Stimulated activated CD4-positive, alpha-beta T cell treated with anti-CD3 and anti-CD28 coated beads, Interleukin-12 subunit alpha, Interleukin-12 subunit beta, amount 100 ng/mL, for 48 hours (primary cell): ENCODE results near the gene CACNA2D4.

Source experiments
- DNase-seq, 3 donors: peaks; one replicate each; pipeline ENCODE4 v3.0.0-alpha.2; 2020; ENCODE audit warnings: low read depth in 2 of 3, low spot score in 1 of 3

The CACNA2D4 gene

DNA sequence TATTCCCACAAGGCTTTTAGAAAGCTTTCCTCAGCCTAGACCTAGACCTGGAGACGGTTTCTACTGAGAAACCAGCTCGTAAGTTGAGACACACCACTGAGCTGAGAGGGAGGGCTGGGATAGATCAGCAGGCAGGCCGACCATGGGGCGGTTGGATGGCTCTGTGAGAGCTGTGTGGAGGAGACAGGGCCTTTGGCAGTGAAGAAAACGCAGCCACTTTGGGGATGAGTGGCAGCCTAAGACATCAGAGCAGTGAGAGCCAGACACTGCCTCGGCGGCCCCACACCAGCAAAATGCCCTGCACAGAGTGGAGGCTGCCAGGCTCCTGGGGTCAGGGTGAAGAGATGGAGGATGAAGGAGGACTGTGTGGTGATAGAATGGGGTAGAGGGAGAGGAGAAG, 46.0 kb downstream of the CACNA2D4 start:
- DNase-seq: no peak

DNA sequence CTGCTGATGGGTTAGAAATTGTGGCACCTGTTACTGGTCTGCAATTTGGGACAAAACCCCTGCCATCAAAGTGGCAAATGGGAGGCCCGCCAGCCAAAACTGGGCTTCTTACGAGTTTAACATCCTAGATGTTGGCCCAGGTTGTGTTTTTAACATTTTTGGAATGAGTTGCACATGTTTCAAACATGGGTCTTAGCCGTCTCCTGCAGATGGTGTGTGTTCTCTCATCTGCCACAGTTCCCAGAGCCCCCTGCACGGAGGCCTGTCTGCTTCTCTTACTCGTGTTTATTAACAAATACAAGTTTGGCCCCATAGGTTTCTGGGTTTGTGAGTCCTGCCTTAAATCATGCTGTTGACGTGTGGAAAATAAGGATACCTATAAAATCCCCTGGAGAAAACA, 46.5 kb downstream of the CACNA2D4 start:
- DNase-seq: no peak

DNA sequence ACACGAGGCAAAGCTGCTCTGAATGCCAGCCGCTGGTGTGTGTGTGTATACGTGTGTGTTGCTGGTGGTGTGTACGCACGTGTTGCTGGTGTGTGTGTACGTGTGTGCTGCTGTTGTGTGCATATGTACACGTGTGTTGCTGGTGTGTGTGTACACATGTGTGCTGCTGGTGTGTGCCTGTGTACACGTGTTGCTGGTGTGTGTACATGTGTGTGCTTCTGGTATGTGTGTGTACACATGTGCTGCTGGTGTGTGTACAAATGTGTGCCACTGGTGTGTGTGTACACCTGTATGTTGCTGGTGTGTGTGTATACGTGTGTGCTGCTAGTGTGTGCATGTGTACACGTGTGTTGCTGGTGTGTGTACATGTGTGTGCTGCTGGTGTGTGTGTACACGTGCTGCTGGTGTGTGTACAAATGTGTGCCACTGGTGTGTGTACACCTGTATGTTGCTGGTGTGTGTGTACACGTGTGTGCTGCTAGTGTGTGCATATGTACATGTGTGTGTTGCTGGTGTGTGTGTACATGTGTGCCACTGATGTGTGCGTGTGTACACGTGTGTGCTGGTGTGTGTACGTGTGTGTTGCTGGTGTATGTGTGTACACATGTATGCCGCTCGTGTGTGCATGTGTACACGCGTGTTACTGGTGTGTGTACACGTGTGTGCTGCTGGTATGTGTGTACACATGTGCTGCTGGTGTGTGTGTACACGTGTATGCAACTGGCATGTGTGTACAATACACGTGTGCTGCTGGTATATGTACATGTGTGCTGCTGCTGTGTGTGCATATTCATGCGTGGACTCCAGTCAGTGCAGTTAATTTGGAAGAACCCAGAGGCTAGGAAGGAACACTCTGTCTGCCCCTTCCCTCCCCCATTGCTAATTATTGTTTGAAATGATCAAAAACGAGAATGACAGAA, 47.2 kb downstream of the CACNA2D4 start:
- no peak for DNase-seq

DNA sequence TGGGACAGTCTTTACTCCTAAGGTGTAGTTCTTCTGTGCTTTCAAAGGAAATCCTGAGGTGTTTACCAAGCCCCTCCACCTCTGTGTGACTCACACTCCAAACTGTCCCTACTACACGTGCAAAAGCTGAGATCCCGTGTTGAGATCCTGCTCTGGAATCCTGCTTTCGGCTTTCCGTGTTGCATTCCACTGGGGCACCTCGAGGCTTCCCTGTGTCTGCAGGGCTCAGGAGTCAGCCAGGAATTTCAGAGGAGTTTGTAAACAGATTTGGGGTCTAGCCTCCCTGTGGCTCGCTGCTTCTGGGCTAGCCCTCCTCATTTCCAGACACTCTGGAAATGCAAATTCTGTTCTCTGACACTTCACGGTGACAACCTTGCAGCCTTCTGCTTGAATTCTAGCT, 48.4 kb downstream of the CACNA2D4 start:
- no peak for DNase-seq

- DNase-seq: no peak
Measured at GRCh38 chr12:1869145-1869544, 49.3 kb downstream of the CACNA2D4 start.

DNA sequence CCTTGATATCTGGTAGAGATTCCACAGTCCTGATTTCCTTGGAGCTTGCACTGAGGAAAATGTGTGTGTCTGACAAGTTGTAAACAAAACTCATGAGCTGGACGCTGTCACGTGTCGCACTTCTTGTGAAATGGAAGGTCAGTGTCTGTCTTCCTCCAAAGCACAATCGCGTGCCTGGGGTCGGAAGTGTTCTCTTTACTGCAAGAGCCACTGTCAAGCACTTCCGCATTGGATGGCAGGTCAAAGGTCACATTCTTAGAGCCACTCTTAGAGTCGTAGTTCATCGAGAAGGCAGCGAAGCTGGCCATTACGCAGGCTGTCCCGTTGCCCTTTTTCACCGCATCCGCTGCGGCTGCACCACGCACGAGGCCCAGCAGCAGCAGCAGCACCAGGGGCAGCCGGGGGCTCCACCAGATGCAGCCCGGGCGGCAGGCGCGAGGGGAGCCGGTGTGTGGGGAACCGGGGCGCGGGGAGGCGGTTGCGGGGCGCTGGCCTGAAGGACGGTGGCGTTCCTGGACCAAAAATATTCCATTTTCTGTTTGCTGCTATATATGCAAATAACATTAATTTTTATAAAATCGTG, 53.1 kb downstream of the CACNA2D4 start:
- DNase-seq: no peak

DNA sequence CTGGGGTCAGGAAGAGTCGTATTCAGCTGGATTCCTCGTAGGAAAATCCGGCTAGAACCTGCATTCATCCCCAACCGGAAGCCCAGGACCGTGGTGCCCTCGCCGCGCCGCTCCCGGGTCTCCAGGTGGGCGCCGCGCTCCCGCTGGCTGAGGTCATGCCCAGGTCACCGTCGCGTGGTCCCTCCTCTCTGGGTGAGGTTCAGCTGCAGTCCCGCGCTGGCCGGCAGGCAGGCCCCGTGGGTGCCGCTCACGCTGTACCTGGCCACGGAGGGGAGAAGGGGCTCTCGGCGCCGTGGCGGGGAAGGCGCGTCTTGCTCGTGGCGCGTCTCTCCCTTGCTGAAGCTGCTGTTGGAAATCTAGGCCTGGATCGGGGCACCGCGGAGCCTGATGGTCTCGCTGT, 53.6 kb downstream of the CACNA2D4 start:
- DNase-seq: no peak

DNA sequence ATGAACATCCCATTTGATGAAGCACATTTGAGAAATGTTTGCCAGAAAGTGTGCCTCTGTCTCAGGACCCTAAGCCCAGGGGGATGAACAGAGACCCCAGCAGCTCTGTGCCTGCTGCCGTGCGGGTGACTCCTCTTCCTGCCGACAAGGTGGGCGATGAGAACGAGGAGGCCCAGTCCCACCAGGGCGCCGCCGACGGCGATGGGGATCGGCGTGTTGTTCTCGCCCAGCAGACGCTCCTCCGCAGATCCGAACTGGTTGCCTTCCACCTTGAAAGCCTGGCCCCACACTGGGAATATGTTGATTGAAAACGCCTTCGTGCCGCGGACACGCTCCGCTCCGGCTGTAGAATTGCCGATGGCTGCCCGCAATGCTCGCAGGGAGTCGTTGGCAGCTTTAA, 54.0 kb downstream of the CACNA2D4 start:
- no peak for DNase-seq

- no peak for DNase-seq
Measured at GRCh38 chr12:1863823-1864222, 54.6 kb downstream of the CACNA2D4 start.

GRCh38 chr12:1862973-1863372, 55.5 kb downstream of the CACNA2D4 start:
- DNase-seq: no peak

- no peak for DNase-seq
Measured at GRCh38 chr12:1859643-1860042, 58.8 kb downstream of the CACNA2D4 start.

DNA sequence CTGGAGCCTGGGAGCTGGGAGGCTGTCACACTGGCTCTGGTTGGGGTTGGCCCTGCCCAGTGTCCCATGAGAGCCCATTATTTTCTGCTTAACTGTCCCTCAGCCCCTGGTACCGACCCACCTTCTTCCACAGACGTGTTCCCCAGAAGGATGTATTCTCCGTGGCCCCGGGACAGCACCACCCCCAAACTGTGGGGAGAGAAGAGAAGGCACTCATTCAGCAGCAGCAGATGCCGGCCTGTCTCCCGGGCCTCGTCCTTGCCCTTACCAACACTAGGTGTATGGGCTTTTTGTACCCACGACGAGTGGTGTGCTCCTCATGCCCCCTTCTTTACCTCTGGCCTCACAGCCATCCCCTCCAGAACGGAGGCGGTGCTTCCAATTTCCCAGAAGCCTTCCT, 60.0 kb downstream of the CACNA2D4 start:
- no peak for DNase-seq

GRCh38 chr12:1857821-1858220, 60.6 kb downstream of the CACNA2D4 start:
- DNase-seq: no peak

- no peak for DNase-seq
Measured at GRCh38 chr12:1857086-1857485, 61.4 kb downstream of the CACNA2D4 start.

GRCh38 chr12:1855241-1855640, 63.2 kb downstream of the CACNA2D4 start:
- no peak for DNase-seq

- no peak for DNase-seq
Measured at GRCh38 chr12:1853716-1854115, 64.7 kb downstream of the CACNA2D4 start.

DNA sequence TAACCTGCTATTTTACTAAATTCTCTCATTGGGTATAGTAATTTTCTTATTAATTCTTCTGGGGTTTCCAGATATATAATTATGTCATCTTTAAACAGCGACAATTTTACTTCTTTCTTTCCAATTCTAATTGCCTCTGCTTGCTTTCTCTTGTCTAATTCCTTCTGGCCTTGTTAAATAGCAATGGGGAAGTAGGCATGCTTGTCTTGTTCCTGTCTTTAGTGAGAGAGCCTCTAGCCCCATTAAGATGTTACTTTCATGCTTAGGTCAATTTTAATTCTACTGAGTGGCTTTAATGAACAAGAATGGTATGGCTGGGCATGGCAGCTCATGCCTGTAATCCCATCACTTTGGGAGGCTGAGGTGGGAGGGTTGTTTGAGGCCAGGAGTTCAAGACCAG, 66.4 kb downstream of the CACNA2D4 start:
- no peak for DNase-seq

GRCh38 chr12:1851151-1851701, 67.2 kb downstream of the CACNA2D4 start:
- no peak for DNase-seq

DNA sequence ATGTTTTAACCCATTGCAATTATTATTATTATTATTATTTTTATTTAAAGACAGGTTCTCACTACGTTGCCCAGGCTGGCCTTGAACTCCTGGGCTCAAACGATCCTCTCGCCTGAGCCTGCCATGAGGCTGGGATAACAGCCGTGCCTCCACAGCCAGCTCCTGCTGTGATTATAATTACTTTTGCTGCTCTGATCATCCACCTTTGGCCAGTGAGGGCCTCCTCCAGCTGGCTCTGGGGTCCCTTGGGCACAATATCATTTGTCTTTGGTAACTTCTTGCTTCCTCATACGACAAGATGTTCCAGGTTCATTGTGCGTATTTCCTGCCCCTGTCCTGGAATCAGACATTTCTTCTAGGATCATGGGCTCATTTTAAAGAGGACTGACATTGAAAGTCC, 69.7 kb downstream of the CACNA2D4 start:
- DNase-seq: no peak

- DNase-seq: no peak
Measured at GRCh38 chr12:1848146-1848545, 70.3 kb downstream of the CACNA2D4 start.

- DNase-seq: no peak
Measured at GRCh38 chr12:1847411-1847810, 71.0 kb downstream of the CACNA2D4 start.
